SJCRH30 (cell line): ENCODE results near the gene SPPL2A. TPM values are rescaled to one million over a fixed set of nuclear protein-coding genes. Genes with fewer than 3 reads are reported as not detected.
A peak's percentile ranks its signal among the peaks of the same experiment; 100 is the strongest.

ENCODE experiments used
- DNase-seq, 2 experiments: peaks; one replicate each; pipeline ENCODE4 v3.0.0-alpha.2; 2015 to 2020
- H3K27ac ChIP-seq: fragments of 250-450 bp; sonication (Bioruptor Pico); 2 replicates; pipeline ENCODE4 v1.5.1; 2020; ENCODE audit warnings: mild to moderate bottlenecking, moderate library complexity
- H3K27me3 ChIP-seq: fragments of 250-450 bp; sonication (Bioruptor Pico); 2 replicates; pipeline ENCODE4 v1.5.1; 2020; ENCODE audit warnings: mild to moderate bottlenecking, moderate library complexity
- H3K36me3 ChIP-seq: fragments of 250-450 bp; sonication (Bioruptor Pico); 2 replicates; pipeline ENCODE4 v1.5.1; 2020; ENCODE audit warnings: mild to moderate bottlenecking, moderate library complexity
- H3K4me1 ChIP-seq: fragments of 250-450 bp; sonication (Bioruptor Pico); 2 replicates; pipeline ENCODE4 v1.5.1; 2020; ENCODE audit warnings: mild to moderate bottlenecking, moderate library complexity
- H3K4me3 ChIP-seq: fragments of 250-450 bp; sonication (Bioruptor Pico); 2 replicates; pipeline ENCODE4 v1.5.1; 2020; ENCODE audit warnings: mild to moderate bottlenecking, moderate library complexity
- H3K9me3 ChIP-seq: fragments of 250-450 bp; sonication (Bioruptor Pico); replicated peaks from 2 replicates; pipeline ENCODE4 v1.5.1; 2020; ENCODE audit warnings: mild to moderate bottlenecking, moderate library complexity
- total RNA-seq: library from RNA; depleted of rRNA; stranded (reverse); fragments of >200 nt; shearing (Covaris generic); gene quantifications from 2 replicates; pipeline ENCODE4 v1.2.3, GENCODE V29; 2014

The SPPL2A gene
- total RNA-seq, 1 experiment from 2014 or later = 39.3 TPM

GRCh38 chr15:50786871-50787270 lies 21.4 kb upstream of the SPPL2A start:
- Histone ChIP-seq H3K4me3 (no peak overlapping the region), H3K27me3 (no peaks in the 10 kb centered on the region), H3K27ac (no peak overlapping the region), H3K36me3 (no peaks in the 10 kb centered on the region), H3K4me1 (no peaks in the 10 kb centered on the region), H3K9me3 (no peaks in the 10 kb centered on the region)
- DNase-seq = no peak

DNA sequence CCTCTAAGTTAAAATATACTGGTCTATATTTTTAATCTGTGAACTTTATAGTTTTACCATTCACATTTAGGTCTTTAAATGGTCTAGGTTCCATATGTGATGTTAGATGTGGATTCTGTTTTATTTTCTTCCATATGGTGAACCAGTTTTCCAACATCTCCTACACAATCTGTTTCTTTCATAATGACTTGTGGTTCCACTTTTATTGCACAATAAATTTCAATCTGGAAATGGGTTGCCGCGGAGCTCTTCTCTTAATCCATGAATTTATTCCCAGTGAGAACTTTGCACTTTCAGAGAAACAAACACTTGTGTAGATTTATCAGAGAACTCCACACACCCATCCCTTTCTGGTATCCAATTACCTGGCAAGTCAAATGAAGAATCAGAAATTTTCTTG lies 20.9 kb upstream of the SPPL2A start:
- Histone ChIP-seq H3K9me3 (no peaks in the 10 kb centered on the region), H3K36me3 (no peaks in the 10 kb centered on the region), H3K4me1 (no peaks in the 10 kb centered on the region), H3K4me3 (no peak overlapping the region), H3K27ac (no peak overlapping the region), H3K27me3 (no peaks in the 10 kb centered on the region)
- no peak for DNase-seq

DNA sequence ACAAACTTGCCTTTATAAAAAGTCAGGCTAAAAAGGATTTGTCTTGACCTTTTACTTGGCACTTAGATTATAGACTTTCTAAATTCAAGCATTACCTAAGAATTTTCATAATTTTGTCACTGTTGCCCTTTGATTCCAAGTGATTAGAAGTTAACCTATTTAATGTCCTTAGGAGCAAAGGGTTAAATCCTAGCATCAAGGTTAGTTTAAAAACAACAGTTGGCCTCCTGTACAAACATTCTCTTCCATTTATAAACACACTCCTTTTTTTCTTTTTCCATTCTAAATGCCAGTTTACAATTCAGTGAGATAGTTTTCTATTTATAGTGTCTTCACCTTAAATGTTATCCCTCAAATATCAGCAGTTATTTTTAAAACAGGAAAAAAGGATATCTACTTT lies 18.4 kb upstream of the SPPL2A start:
- Histone ChIP-seq H3K27ac (no peak overlapping the region), H3K4me1 (no peaks in the 10 kb centered on the region), H3K36me3 (no peaks in the 10 kb centered on the region), H3K9me3 (no peaks in the 10 kb centered on the region), H3K4me3 (no peak overlapping the region), H3K27me3 (no peaks in the 10 kb centered on the region)
- no peak for DNase-seq

DNA sequence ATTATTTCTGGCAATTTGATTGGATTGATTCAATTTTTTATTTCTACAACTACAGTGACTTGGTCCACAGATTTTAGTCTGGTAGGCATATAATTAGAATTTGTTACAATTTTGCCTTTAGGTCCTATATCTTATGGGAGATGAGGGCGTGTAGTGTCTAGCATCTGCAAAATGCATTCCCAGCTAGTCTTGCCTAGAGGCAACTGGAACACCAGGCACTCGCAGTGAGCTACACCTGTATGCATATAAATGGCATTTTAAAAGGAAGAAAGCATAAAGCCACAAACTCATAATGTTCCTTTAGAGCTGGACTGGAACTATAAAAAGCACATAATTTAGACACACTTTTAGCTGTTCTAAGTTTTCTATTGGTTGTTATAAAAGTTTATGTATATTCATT lies 17.9 kb upstream of the SPPL2A start:
- Histone ChIP-seq H3K27ac (no peak overlapping the region), H3K27me3 (no peaks in the 10 kb centered on the region), H3K4me3 (no peak overlapping the region), H3K9me3 (no peaks in the 10 kb centered on the region), H3K36me3 (no peaks in the 10 kb centered on the region), H3K4me1 (no peaks in the 10 kb centered on the region)
- DNase-seq = no peak

- H3K27ac ChIP-seq = no peak overlapping the region
- H3K4me1 ChIP-seq = no peaks in the 10 kb centered on the region
- no peaks in the 10 kb centered on the region for H3K9me3 ChIP-seq
- no peaks in the 10 kb centered on the region for H3K27me3 ChIP-seq
- DNase-seq = no peak
- H3K4me3 ChIP-seq = no peak overlapping the region
- no peaks in the 10 kb centered on the region for H3K36me3 ChIP-seq
Observed at GRCh38 chr15:50778086-50778485, 12.6 kb upstream of the SPPL2A start.

- Histone ChIP-seq H3K27ac (no peak overlapping the region), H3K27me3 (no peaks in the 10 kb centered on the region), H3K36me3 (no peaks in the 10 kb centered on the region), H3K4me3 (no peak overlapping the region), H3K9me3 (no peaks in the 10 kb centered on the region), H3K4me1 (no peaks in the 10 kb centered on the region)
- DNase-seq = no peak
Observed at GRCh38 chr15:50777042-50777441, 11.5 kb upstream of the SPPL2A start.

- no peak for DNase-seq
- no peaks in the 10 kb centered on the region for H3K27me3 ChIP-seq
- H3K27ac ChIP-seq = no peak overlapping the region
- no peaks in the 10 kb centered on the region for H3K36me3 ChIP-seq
- H3K4me1 ChIP-seq = no peaks in the 10 kb centered on the region
- H3K9me3 ChIP-seq = no peaks in the 10 kb centered on the region
- H3K4me3 ChIP-seq = no peak overlapping the region
Observed at GRCh38 chr15:50774450-50774849, 8.9 kb upstream of the SPPL2A start.

DNA sequence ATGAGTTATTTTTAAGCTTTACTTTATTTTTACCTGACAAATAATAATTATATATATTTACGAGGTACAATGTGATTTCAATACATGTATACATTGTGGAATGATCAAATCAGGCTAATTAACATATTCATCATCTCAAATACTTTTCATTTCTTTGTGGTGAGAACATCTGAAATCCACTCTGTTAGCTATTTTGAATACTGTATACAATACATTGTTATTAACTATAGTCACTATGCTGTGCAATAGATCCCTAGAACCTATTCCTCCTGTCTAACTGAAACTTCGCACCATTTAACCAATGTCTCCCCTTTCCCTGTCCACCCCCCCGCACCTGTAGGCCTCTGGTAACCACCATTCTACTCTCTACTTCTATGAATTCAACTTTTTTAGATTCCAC lies 7.9 kb upstream of the SPPL2A start:
- H3K27ac ChIP-seq = no peak overlapping the region
- no peaks in the 10 kb centered on the region for H3K27me3 ChIP-seq
- no peaks in the 10 kb centered on the region for H3K36me3 ChIP-seq
- H3K4me1 ChIP-seq = no peaks in the 10 kb centered on the region
- no peak overlapping the region for H3K4me3 ChIP-seq
- no peaks in the 10 kb centered on the region for H3K9me3 ChIP-seq
- no peak for DNase-seq

DNA sequence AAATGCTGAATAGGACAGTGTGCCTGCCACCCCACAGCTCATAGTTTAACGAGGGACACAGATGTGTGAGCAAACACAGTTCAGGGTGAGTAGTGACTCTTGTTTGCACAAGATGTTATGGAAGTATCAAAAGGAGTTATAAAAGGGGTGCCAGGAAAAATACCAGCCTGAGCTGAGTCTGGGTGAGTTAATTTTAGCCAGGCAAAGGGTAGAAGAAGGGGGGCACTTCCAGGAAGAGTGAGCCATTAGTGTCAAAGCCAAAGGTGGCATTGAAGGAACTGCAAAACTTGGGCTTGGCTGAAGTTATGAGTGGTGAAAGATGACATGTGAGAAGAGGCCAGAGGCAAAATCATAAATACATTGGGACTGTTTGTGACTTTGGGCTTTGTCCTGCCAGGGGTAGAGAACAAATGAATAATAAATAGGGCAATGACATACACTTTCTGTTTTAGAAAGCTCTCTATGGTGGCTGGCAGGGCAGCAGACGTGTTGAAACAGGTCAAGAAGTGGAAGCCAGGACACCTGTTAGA lies 1.9 kb upstream of the SPPL2A start:
- Histone ChIP-seq H3K27ac (no peak overlapping the region), H3K4me1 (0 out of 2 replicates have a peak, but pooled peaks cover 2% of the 10 kb centered on the region), H3K9me3 (no peaks in the 10 kb centered on the region), H3K4me3 (no peak overlapping the region), H3K27me3 (no peaks in the 10 kb centered on the region), H3K36me3 (no peaks in the 10 kb centered on the region)
- no peak for DNase-seq

- no peaks in the 10 kb centered on the region for H3K9me3 ChIP-seq
- 0 out of 2 replicates have a peak, but pooled peaks cover 2% of the 10 kb centered on the region for H3K4me1 ChIP-seq
- no peaks in the 10 kb centered on the region for H3K27me3 ChIP-seq
- H3K27ac ChIP-seq = peak overlapping the region; percentile 79
- peak overlapping the region; percentile 98 for H3K4me3 ChIP-seq
- peak in 1 of 2 experiments; percentile 14 for DNase-seq
- no peaks in the 10 kb centered on the region for H3K36me3 ChIP-seq
Observed at GRCh38 chr15:50764461-50765194, 878 bp downstream of the SPPL2A start.

DNA sequence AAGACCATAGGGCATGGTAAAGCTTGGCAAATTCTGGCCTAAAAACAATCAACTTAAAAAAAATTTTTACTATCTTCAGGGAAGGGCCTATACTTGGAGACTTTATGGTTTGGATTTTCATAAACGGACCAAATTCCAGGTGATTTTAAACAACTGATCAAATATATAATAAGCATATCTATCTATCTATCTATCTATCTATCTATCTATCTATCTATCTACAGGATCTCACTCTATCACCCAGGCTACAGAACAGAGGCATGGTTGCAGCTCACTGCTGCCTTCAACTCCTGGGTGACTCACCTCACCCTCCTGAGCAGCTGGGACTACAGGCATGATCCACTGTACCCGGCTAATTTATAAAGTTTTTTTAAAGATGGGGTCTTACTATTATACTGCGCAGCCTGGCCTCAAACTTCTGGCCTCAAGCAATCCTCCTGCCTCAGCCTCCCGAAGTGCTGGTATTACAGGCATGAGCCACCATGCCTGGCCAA lies 6.7 kb downstream of the SPPL2A start:
- H3K4me1 ChIP-seq = no peaks in the 10 kb centered on the region
- no peaks in the 10 kb centered on the region for H3K9me3 ChIP-seq
- H3K27me3 ChIP-seq = no peaks in the 10 kb centered on the region
- no peak overlapping the region for H3K27ac ChIP-seq
- no peak for DNase-seq
- no peaks in the 10 kb centered on the region for H3K36me3 ChIP-seq
- no peak overlapping the region for H3K4me3 ChIP-seq

GRCh38 chr15:50753463-50753862 lies 12.0 kb downstream of the SPPL2A start:
- no peak overlapping the region for H3K4me3 ChIP-seq
- no peaks in the 10 kb centered on the region for H3K27me3 ChIP-seq
- H3K36me3 ChIP-seq = 0 out of 2 replicates have a peak, but pooled peaks cover 2% of the 10 kb centered on the region
- no peaks in the 10 kb centered on the region for H3K9me3 ChIP-seq
- H3K27ac ChIP-seq = no peak overlapping the region
- H3K4me1 ChIP-seq = no peaks in the 10 kb centered on the region
- no peak for DNase-seq

- Histone ChIP-seq H3K27ac (no peak overlapping the region), H3K36me3 (0 out of 2 replicates have a peak, but pooled peaks cover 2% of the 10 kb centered on the region), H3K9me3 (no peaks in the 10 kb centered on the region), H3K4me1 (no peaks in the 10 kb centered on the region), H3K4me3 (no peak overlapping the region), H3K27me3 (no peaks in the 10 kb centered on the region)
- no peak for DNase-seq
Observed at GRCh38 chr15:50751394-50751793, 14.1 kb downstream of the SPPL2A start.

DNA sequence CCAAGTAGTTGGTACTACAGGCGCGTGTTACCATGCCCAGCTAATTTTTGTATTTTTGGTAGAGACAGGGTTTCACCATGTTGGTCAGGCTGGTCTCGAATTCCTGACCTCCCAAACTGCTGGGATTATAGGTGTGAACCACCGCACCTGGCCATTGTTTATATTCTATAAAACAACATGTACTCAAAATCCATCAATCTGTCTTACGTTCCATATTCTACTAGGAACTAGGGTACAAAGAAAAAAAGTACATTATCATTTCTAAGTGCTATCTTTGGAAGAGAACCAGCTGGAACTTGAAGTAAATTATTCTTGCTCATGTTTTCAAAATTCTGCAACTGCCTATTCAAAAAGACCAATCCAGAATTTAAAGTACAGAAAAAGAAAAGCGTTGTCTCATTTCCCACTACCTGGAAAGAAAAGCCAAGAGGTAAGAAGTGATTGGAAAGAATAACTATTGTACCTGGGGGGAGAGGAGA lies 15.2 kb downstream of the SPPL2A start:
- H3K9me3 ChIP-seq = no peaks in the 10 kb centered on the region
- 0 out of 2 replicates have a peak, but pooled peaks cover 2% of the 10 kb centered on the region for H3K36me3 ChIP-seq
- no peak overlapping the region for H3K27ac ChIP-seq
- H3K4me3 ChIP-seq = no peak overlapping the region
- DNase-seq = no peak
- H3K27me3 ChIP-seq = no peaks in the 10 kb centered on the region
- H3K4me1 ChIP-seq = no peaks in the 10 kb centered on the region

DNA sequence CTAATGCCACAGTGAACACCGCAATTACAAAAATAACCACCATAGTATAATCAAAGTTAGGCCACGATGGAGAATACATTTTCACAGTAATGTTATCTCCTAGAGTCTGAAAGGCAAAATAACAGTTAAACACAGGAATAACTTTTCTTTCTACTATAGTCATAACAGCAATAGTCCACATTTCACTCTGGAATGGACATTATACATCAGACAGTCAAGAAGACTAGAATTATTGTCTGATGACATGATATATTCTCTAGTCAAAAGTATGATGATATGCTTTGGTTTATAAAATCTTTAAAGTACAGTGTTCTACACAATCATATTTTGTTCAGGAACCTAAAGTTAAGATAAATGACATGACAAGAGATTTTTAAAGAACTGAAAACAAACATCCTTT lies 18.0 kb downstream of the SPPL2A start:
- Histone ChIP-seq H3K4me1 (no peaks in the 10 kb centered on the region), H3K27me3 (no peaks in the 10 kb centered on the region), H3K36me3 (0 out of 2 replicates have a peak, but pooled peaks cover 2% of the 10 kb centered on the region), H3K9me3 (no peaks in the 10 kb centered on the region), H3K27ac (no peak overlapping the region), H3K4me3 (no peak overlapping the region)
- no peak for DNase-seq
